OCI-LY7 (cell line): ENCODE measurements around the gene LHX3. TPM values are rescaled to one million over a fixed set of nuclear protein-coding genes. Genes with fewer than 3 reads are reported as not detected.
A peak's percentile ranks its signal among the peaks of the same experiment; 100 is the strongest.

ENCODE experiments used
- BruUV-seq: library from RNA; stranded (reverse); fragments of 400-500 nt; replicated peaks from 2 replicates; lab custom pipeline; 2021; lab: Mats Ljungman, UMichigan
- CTCF ChIA-PET: fragments of 300-600 bp; sonication (Branson Sonifier 250); formaldehyde crosslinking; loops from one replicate; lab custom pipeline; 2022; ENCODE audit warnings: antibody characterized with exemption; ENCODE audit not compliant: unreplicated experiment; lab: Charles Lee
- POLR2A ChIA-PET: fragments of 300-600 bp; sonication (Branson Sonifier 250); formaldehyde crosslinking; loops from one replicate; lab custom pipeline; 2022; ENCODE audit warnings: antibody characterized with exemption; lab: Charles Lee
- DNase-seq: peaks from one replicate; pipeline ENCODE4 v3.0.0-alpha.2; 2015; ENCODE audit warnings: low spot score
- H2AFZ ChIP-seq: fragments of 200-600 bp; sonication (generic), shearing (Covaris generic); 2 replicates; pipeline ENCODE4 v1.6.1; 2014; ENCODE audit warnings: mild to moderate bottlenecking, antibody characterized with exemption, low read length, moderate library complexity
- H3K27ac ChIP-seq: fragments of 200-600 bp; sonication (generic); 2 replicates; pipeline ENCODE4 v1.5.1; 2014; ENCODE audit warnings: mixed run types, low read depth, mild to moderate bottlenecking, moderate library complexity, low read length, inconsistent platforms; ENCODE audit not compliant: poor library complexity, severe bottlenecking
- H3K36me3 ChIP-seq: fragments of 200-600 bp; sonication (generic); 2 replicates; pipeline ENCODE4 v1.6.1; 2014; ENCODE audit warnings: mild to moderate bottlenecking, antibody characterized with exemption, low read length, moderate library complexity, mixed read lengths; ENCODE audit not compliant: insufficient read depth
- H3K4me1 ChIP-seq: fragments of 200-600 bp; sonication (generic); 2 replicates; pipeline ENCODE4 v1.5.1; 2014; ENCODE audit warnings: mild to moderate bottlenecking, low read length; ENCODE audit not compliant: insufficient read depth, poor library complexity, severe bottlenecking
- H3K4me2 ChIP-seq: fragments of 200-600 bp; sonication (generic); 2 replicates; pipeline ENCODE4 v1.6.1; 2014; ENCODE audit warnings: mild to moderate bottlenecking, low read length
- H3K4me3 ChIP-seq: fragments of 200-600 bp; sonication (generic); 2 replicates; pipeline ENCODE4 v1.5.1; 2014; ENCODE audit warnings: mild to moderate bottlenecking, low read depth, low read length; ENCODE audit not compliant: poor library complexity, severe bottlenecking
- H3K79me2 ChIP-seq: fragments of 200-600 bp; sonication (generic); 2 replicates; pipeline ENCODE4 v1.6.1; 2016; ENCODE audit warnings: low read depth, mild to moderate bottlenecking, low read length, moderate library complexity, mixed read lengths; ENCODE audit not compliant: insufficient read depth
- H3K9me2 ChIP-seq: fragments of 200-600 bp; sonication (generic); 2 replicates; pipeline ENCODE4 v1.6.1; 2016; ENCODE audit warnings: mild to moderate bottlenecking, low read length, mixed read lengths; ENCODE audit not compliant: insufficient read depth
- H3K9me3 ChIP-seq: fragments of 200-600 bp; sonication (generic); 2 replicates; pipeline ENCODE4 v1.6.1; 2014; ENCODE audit warnings: mild to moderate bottlenecking, mixed run types, low read length, mixed read lengths
- H4K20me1 ChIP-seq: fragments of 200-600 bp; sonication (generic); 2 replicates; pipeline ENCODE4 v1.6.1; 2014; ENCODE audit warnings: mild to moderate bottlenecking, antibody characterized with exemption, low read length, moderate library complexity, mixed read lengths; ENCODE audit not compliant: insufficient read depth
- CTCF ChIP-seq: fragments of 200-600 bp; sonication (generic); conservative IDR thresholded peaks from 2 replicates; pipeline ENCODE4 v1.5.1; 2014; ENCODE audit warnings: mild to moderate bottlenecking, antibody characterized with exemption, low read length, moderate library complexity, mixed read lengths
- EZH2phosphoT487 ChIP-seq: fragments of 200-600 bp; sonication (generic); IDR thresholded peaks from 2 replicates; pipeline ENCODE4 v1.6.1; 2018; ENCODE audit warnings: low read depth, borderline replicate concordance, mild to moderate bottlenecking, mixed run types, antibody characterized with exemption, low read length, moderate library complexity, mixed read lengths
- intact Hi-C: fragments of 100-400 bp; cut with micrococcal nuclease; formaldehyde crosslinking; loops from one replicate; pipeline ENCODE4 v1.10.0; 2022; ENCODE audit not compliant: unreplicated experiment
- total RNA-seq, 2 experiments: library from RNA; depleted of rRNA in 1 of 2; stranded (reverse); fragments of >200 nt in 1 of 2; shearing (Covaris generic) in 1 of 2; gene quantifications; 2 replicates each; pipeline ENCODE4 v1.2.3, GENCODE V29; 2014 to 2022

Gene LHX3
- total RNA-seq, 2 experiments from 2014 or later: 0.15 TPM; not detected in 1

GRCh38 chr9:136244122-136244968 lies 39.4 kb upstream of the LHX3 start:
- TF ChIP-seq CTCF (no peak), EZH2phosphoT487 (no peak)
- peak; percentile 84 for DNase-seq
- CTCF ChIA-PET: no interaction called here
- intact Hi-C loops: loop anchor here (5.0 kb wide), 1 partner anchor 232 kb away; no protein-coding TSS in a partner anchor
- H3K4me3 ChIP-seq: peak overlapping the region; percentile 98
- H3K79me2 ChIP-seq: peaks cover 59% of the 10 kb centered on the region
- H2AFZ ChIP-seq: no peak overlapping the region
- peaks cover 26% of the 10 kb centered on the region for H4K20me1 ChIP-seq
- H3K27ac ChIP-seq: peak overlapping the region; percentile 86
- POLR2A ChIA-PET: no interaction called here
- no TSS peak for BruUV-seq
- H3K9me2 ChIP-seq: no peaks in the 10 kb centered on the region
- H3K36me3 ChIP-seq: peaks cover 38% of the 10 kb centered on the region
- peak overlapping the region; percentile 92 for H3K4me2 ChIP-seq
- H3K9me3 ChIP-seq: no peaks in the 10 kb centered on the region
- peaks cover 59% of the 10 kb centered on the region for H3K4me1 ChIP-seq

- H3K9me2 ChIP-seq: no peaks in the 10 kb centered on the region
- POLR2A ChIA-PET: interaction anchor here (1.5 kb wide), 1 partner anchor 21 kb away, joined by 6 read pairs; no protein-coding TSS in a partner anchor
- intact Hi-C loops: loop anchor here (1.0 to 5.0 kb wide), 3 partner anchors 18 to 231 kb away; no protein-coding TSS in a partner anchor
- DNase-seq: no peak
- CTCF ChIA-PET: interaction anchor here (0.8 kb wide), 1 partner anchor 21 kb away, joined by 4 read pairs; no protein-coding TSS in a partner anchor
- H3K4me3 ChIP-seq: peak overlapping the region; percentile 98
- TF ChIP-seq CTCF (no peak), EZH2phosphoT487 (no peak)
- peak overlapping the region; percentile 92 for H3K4me2 ChIP-seq
- H3K9me3 ChIP-seq: no peaks in the 10 kb centered on the region
- no peak overlapping the region for H2AFZ ChIP-seq
- TSS peak; percentile 72 for BruUV-seq
- H4K20me1 ChIP-seq: peaks cover 34% of the 10 kb centered on the region
- H3K27ac ChIP-seq: peak overlapping the region; percentile 86
- H3K36me3 ChIP-seq: peaks cover 45% of the 10 kb centered on the region
- H3K79me2 ChIP-seq: peaks cover 66% of the 10 kb centered on the region
- H3K4me1 ChIP-seq: peaks cover 66% of the 10 kb centered on the region
Observed at GRCh38 chr9:136243631-136244030, 38.7 kb upstream of the LHX3 start.
